ENCODE data around the gene SPACA7. TPM values are rescaled to one million over a fixed set of nuclear protein-coding genes. Genes with fewer than 3 reads are reported as not detected.

Gene SPACA7
- total RNA-seq, 4 donors from 2014 or later: not detected

- Histone ChIP-seq H3K4me1 (no peaks in the 10 kb centered on the region), H3K9me3 (no peaks in the 10 kb centered on the region), H3K27me3 (no peaks in the 10 kb centered on the region), H3K36me3 (no peaks in the 10 kb centered on the region), H3K27ac (no peak overlapping the region), H3K4me3 (no peak overlapping the region)
- TF ChIP-seq CTCF (IDR thresholded peaks at IDR 0.05): no peak
- no peak for TF ChIP-seq POLR2A (IDR thresholded peaks at IDR 0.05)
- intact Hi-C loops (cut with DNase I; ENCODE audit: low total_unique reads): no loop called here
- DNase-seq: no peak
Observed at GRCh38 chr13:112474869-112475268, 98.7 kb downstream of the SPACA7 start.

GRCh38 chr13:112475889-112476288 is 99.7 kb downstream of the SPACA7 start:
- no peak overlapping the region for H3K27ac ChIP-seq
- H3K4me1 ChIP-seq: no peaks in the 10 kb centered on the region
- no peaks in the 10 kb centered on the region for H3K36me3 ChIP-seq
- H3K27me3 ChIP-seq: no peaks in the 10 kb centered on the region
- no peak overlapping the region for H3K4me3 ChIP-seq
- intact Hi-C loops (cut with DNase I; ENCODE audit: low total_unique reads): no loop called here
- H3K9me3 ChIP-seq: no peaks in the 10 kb centered on the region
- DNase-seq: no peak
- TF ChIP-seq CTCF (IDR thresholded peaks at IDR 0.05) (no peak), POLR2A (IDR thresholded peaks at IDR 0.05) (no peak)

- H3K4me1 ChIP-seq: no peaks in the 10 kb centered on the region
- intact Hi-C loops (cut with DNase I; ENCODE audit: low total_unique reads): no loop called here
- H3K27ac ChIP-seq: no peak overlapping the region
- H3K9me3 ChIP-seq: no peaks in the 10 kb centered on the region
- no peak for DNase-seq
- TF ChIP-seq POLR2A (IDR thresholded peaks at IDR 0.05) (no peak), CTCF (IDR thresholded peaks at IDR 0.05) (no peak)
- no peaks in the 10 kb centered on the region for H3K27me3 ChIP-seq
- no peak overlapping the region for H3K4me3 ChIP-seq
- no peaks in the 10 kb centered on the region for H3K36me3 ChIP-seq
Observed at GRCh38 chr13:112477070-112477619, 101.0 kb downstream of the SPACA7 start.

- DNase-seq: no peak
- Histone ChIP-seq H3K36me3 (no peaks in the 10 kb centered on the region), H3K4me1 (no peaks in the 10 kb centered on the region), H3K9me3 (no peaks in the 10 kb centered on the region), H3K27me3 (no peaks in the 10 kb centered on the region), H3K4me3 (no peak overlapping the region), H3K27ac (no peak overlapping the region)
- intact Hi-C loops (cut with DNase I; ENCODE audit: low total_unique reads): no loop called here
- TF ChIP-seq CTCF (IDR thresholded peaks at IDR 0.05) (no peak), POLR2A (IDR thresholded peaks at IDR 0.05) (no peak)
Observed at GRCh38 chr13:112479389-112479788, 103.2 kb downstream of the SPACA7 start.

GRCh38 chr13:112481458-112481857 is 105.3 kb downstream of the SPACA7 start:
- Histone ChIP-seq H3K36me3 (no peaks in the 10 kb centered on the region), H3K9me3 (no peaks in the 10 kb centered on the region), H3K4me3 (no peak overlapping the region), H3K27ac (no peak overlapping the region), H3K4me1 (no peaks in the 10 kb centered on the region), H3K27me3 (no peaks in the 10 kb centered on the region)
- no peak for DNase-seq
- TF ChIP-seq CTCF (IDR thresholded peaks at IDR 0.05): no peak
- intact Hi-C loops (cut with DNase I; ENCODE audit: low total_unique reads): no loop called here

Data from uterus (tissue), 4 donors.